SU-DHL-6 (cell line): Measurements from ENCODE around the gene ATE1.

Experiments
- CTCF ChIP-seq: fragments of 200-600 bp; sonication (generic); IDR thresholded peaks from one replicate; pipeline ENCODE4 v1.5.1; 2017; ENCODE audit warnings: antibody characterized with exemption, mild to moderate bottlenecking, low read length, moderate library complexity; ENCODE audit not compliant: insufficient read depth, poor library complexity, severe bottlenecking
- EZH2phosphoT487 ChIP-seq: fragments of 200-600 bp; sonication (generic), shearing (Covaris generic); conservative IDR thresholded peaks from 2 replicates; pipeline ENCODE4 v1.6.1; 2018; ENCODE audit warnings: mild to moderate bottlenecking, antibody characterized with exemption, low read length, moderate library complexity, mixed read lengths

- no peak for TF ChIP-seq CTCF
- no peak for TF ChIP-seq EZH2phosphoT487
Observed at GRCh38 chr10:121800146-121800545, 127.7 kb downstream of the ATE1 start.
